Smooth muscle cell (in vitro differentiated cells): ENCODE data around the gene HOXA1. TPM values are rescaled to one million over a fixed set of nuclear protein-coding genes. Genes with fewer than 3 reads are reported as not detected.

Experiments
- DNase-seq: peaks from one replicate; lab custom pipeline; 2025; ENCODE audit not compliant: unreplicated experiment; lab: John Stamatoyannopoulos, UW
- H2AFZ ChIP-seq: fragments of 200-600 bp; sonication (generic); 2 replicates; pipeline ENCODE4 v1.6.0; 2016; ENCODE audit warnings: antibody characterized with exemption, low read depth, mild to moderate bottlenecking
- H3F3A ChIP-seq: fragments of 200-600 bp; sonication (generic); 2 replicates; pipeline ENCODE4 v1.6.0; 2017; ENCODE audit warnings: antibody characterized with exemption, low read depth
- H3K27ac ChIP-seq: fragments of 200-600 bp; sonication (generic); 2 replicates; pipeline ENCODE4 v1.5.1; 2016; ENCODE audit warnings: low read depth, mild to moderate bottlenecking
- H3K27me3 ChIP-seq: fragments of 200-600 bp; sonication (generic); 2 replicates; pipeline ENCODE4 v1.6.1; 2016; ENCODE audit warnings: low read depth, mild to moderate bottlenecking
- H3K36me3 ChIP-seq: fragments of 200-600 bp; sonication (generic); 2 replicates; pipeline ENCODE4 v1.5.1; 2016; ENCODE audit warnings: low read depth
- H3K4me1 ChIP-seq: fragments of 200-600 bp; sonication (generic); 2 replicates; pipeline ENCODE4 v1.5.1; 2016; ENCODE audit warnings: low read depth
- H3K4me2 ChIP-seq: fragments of 200-600 bp; sonication (generic); 2 replicates; pipeline ENCODE4 v1.6.0; 2016; ENCODE audit warnings: mild to moderate bottlenecking
- H3K4me3 ChIP-seq: fragments of 200-600 bp; sonication (generic); 2 replicates; pipeline ENCODE4 v1.5.1; 2016; ENCODE audit warnings: mild to moderate bottlenecking
- H3K79me2 ChIP-seq: fragments of 200-600 bp; sonication (generic); 2 replicates; pipeline ENCODE4 v1.6.0; 2016; ENCODE audit warnings: low read depth, mild to moderate bottlenecking
- H3K9ac ChIP-seq: fragments of 200-600 bp; sonication (generic); 2 replicates; pipeline ENCODE4 v1.6.0; 2016; ENCODE audit warnings: low read depth
- H3K9me3 ChIP-seq: fragments of 200-600 bp; sonication (generic); replicated peaks from 2 replicates; pipeline ENCODE4 v1.5.1; 2016; ENCODE audit warnings: low read depth
- H4K20me1 ChIP-seq: fragments of 200-600 bp; sonication (generic); 2 replicates; pipeline ENCODE4 v1.6.0; 2016; ENCODE audit warnings: low read depth
- CTCF ChIP-seq: fragments of 200-600 bp; sonication (generic); IDR thresholded peaks from 2 replicates; pipeline ENCODE4 v1.5.1; 2017; ENCODE audit warnings: borderline replicate concordance, mild to moderate bottlenecking, antibody characterized with exemption; ENCODE audit not compliant: insufficient read depth, poor library complexity, severe bottlenecking
- WGBS: methylation state at CpG from one replicate; pipeline ENCODE4 v1.1.7; 2016; ENCODE audit warnings: low lambda C conversion rate; 5-methylcytosine and 5-hydroxymethylcytosine counted together
- polyA plus RNA-seq: library from polyadenylated mRNA; unstranded; fragments of >200 nt; fragmentation: Nextera tagmentation; extraction: Ambion mirVana; gene quantifications from 2 replicates; pipeline ENCODE4 v1.2.1, GENCODE V29; 2016
- total RNA-seq: library from RNA; depleted of rRNA; stranded (reverse); fragments of >200 nt; gene quantifications from 2 replicates; pipeline ENCODE4 v1.2.3, GENCODE V29; 2014

HOXA1 gene
- total and polyA plus RNA-seq, 2 experiments from 2014 or later, result 0.40 TPM; not detected in 1

GRCh38 chr7:27132978-27133377, 37.2 kb upstream of the HOXA1 start:
- Histone ChIP-seq H3K4me3 (no peak overlapping the region), H4K20me1 (no peaks in the 10 kb centered on the region), H3K9me3 (no peaks in the 10 kb centered on the region), H3K4me2 (no peak overlapping the region), H3K27me3 (peaks cover 100% of the 10 kb centered on the region), H2AFZ (no peak overlapping the region), H3K36me3 (no peaks in the 10 kb centered on the region), H3K27ac (no peak overlapping the region), H3K4me1 (peaks cover 7% of the 10 kb centered on the region), H3F3A (no peaks in the 10 kb centered on the region), H3K9ac (no peak overlapping the region), H3K79me2 (no peaks in the 10 kb centered on the region)
- WGBS, result 25% methylated on average over 6 of the region's 6 CpGs
- DNase-seq, result no peak
- TF ChIP-seq CTCF, result no peak

- H3K36me3 ChIP-seq, result no peaks in the 10 kb centered on the region
- 46% methylated on average over 2 of the region's 2 CpGs for WGBS
- H3K27me3 ChIP-seq, result peaks cover 100% of the 10 kb centered on the region
- H3K4me2 ChIP-seq, result no peak overlapping the region
- no peak for DNase-seq
- H4K20me1 ChIP-seq, result no peaks in the 10 kb centered on the region
- no peak overlapping the region for H3K9ac ChIP-seq
- no peak overlapping the region for H3K4me3 ChIP-seq
- TF ChIP-seq CTCF, result no peak
- no peak overlapping the region for H3K27ac ChIP-seq
- H3K4me1 ChIP-seq, result peaks cover 7% of the 10 kb centered on the region
- H3K79me2 ChIP-seq, result no peaks in the 10 kb centered on the region
- H3F3A ChIP-seq, result no peaks in the 10 kb centered on the region
- no peak overlapping the region for H2AFZ ChIP-seq
- no peaks in the 10 kb centered on the region for H3K9me3 ChIP-seq
These were observed 36.4 kb upstream of the HOXA1 start for GRCh38 chr7:27132214-27132613.

- no peak overlapping the region for H3K27ac ChIP-seq
- WGBS, result 19% methylated on average over 12 of the region's 12 CpGs
- peak overlapping the region; percentile 88 for H3K4me2 ChIP-seq
- H3K79me2 ChIP-seq, result no peaks in the 10 kb centered on the region
- no peaks in the 10 kb centered on the region for H3K36me3 ChIP-seq
- peak overlapping the region; percentile 60 for H3K4me3 ChIP-seq
- H3K9ac ChIP-seq, result no peak overlapping the region
- peak overlapping the region; percentile 94 for H2AFZ ChIP-seq
- no peaks in the 10 kb centered on the region for H3K9me3 ChIP-seq
- DNase-seq, result no peak
- peaks cover 7% of the 10 kb centered on the region for H3K4me1 ChIP-seq
- H4K20me1 ChIP-seq, result no peaks in the 10 kb centered on the region
- no peaks in the 10 kb centered on the region for H3F3A ChIP-seq
- no peak for TF ChIP-seq CTCF
- peaks cover 100% of the 10 kb centered on the region for H3K27me3 ChIP-seq
These were observed 35.6 kb upstream of the HOXA1 start for GRCh38 chr7:27131390-27131819.
